ENCODE results near the gene CCDC91.

CCDC91 gene

DNA sequence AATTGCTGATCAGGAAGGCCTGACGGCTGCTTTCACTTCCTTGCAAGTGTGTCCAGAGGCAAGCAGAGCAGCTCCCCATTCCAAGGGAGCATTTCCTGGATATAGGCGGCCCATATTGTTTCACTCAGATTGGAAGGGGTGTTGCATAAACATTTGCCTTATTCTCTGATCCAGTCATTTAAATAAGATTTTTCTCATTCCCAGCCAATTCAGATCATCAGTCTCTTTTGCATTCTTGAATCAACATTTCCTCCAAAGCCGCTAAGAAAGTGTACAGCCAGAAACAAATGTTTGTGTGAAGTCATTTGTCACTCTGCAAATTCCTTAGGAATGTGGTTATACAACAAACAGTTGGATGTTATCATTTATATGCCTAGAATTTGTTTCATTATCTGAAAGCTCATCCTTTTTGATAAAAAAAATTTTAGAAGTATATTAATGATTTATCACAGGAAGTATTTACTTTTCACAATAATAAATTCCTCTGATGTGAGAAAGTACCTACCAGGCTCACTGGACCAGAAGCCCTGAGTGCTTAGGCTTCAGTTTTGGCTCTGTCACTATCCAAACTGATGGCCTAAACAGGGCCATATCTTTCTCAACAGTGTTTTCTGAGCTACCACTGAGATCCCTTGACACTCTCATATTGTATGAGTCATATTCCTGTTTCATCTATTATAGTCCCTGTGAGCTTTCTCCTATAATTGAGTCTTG lies 379.6 kb downstream of the CCDC91 start:
- Histone ChIP-seq H3K36me3 (ENCODE audit: insufficient read depth, low read length) (no peaks in the 10 kb centered on the region), H3K4me3 (no peak overlapping the region), H3K9ac (ENCODE audit: insufficient read length) (no peak overlapping the region), H3K27ac (peak overlapping the region; percentile 73), H3K9me3 (ENCODE audit: low read depth, low read length) (no peaks in the 10 kb centered on the region)
- DNase-seq (ENCODE audit: low read depth, low spot score): no peak
- no peak for TF ChIP-seq EZH2 (IDR thresholded peaks at IDR 0.05)
- no peak for TF ChIP-seq FOXP2 (optimal IDR thresholded peaks at IDR 0.05; ENCODE audit: control extremely low read depth, extremely low read length, insufficient read depth)
- no peak for TF ChIP-seq POLR2AphosphoS5 (IDR thresholded peaks at IDR 0.05; ENCODE audit: borderline replicate concordance, low read depth, low read length)

GRCh38 chr12:28570811-28571210 lies 380.6 kb downstream of the CCDC91 start:
- DNase-seq (ENCODE audit: low read depth, low spot score): no peak
- H3K27ac ChIP-seq: no peak overlapping the region
- TF ChIP-seq EZH2 (IDR thresholded peaks at IDR 0.05): no peak
- no peak for TF ChIP-seq POLR2AphosphoS5 (IDR thresholded peaks at IDR 0.05; ENCODE audit: borderline replicate concordance, low read depth, low read length)
- TF ChIP-seq FOXP2 (optimal IDR thresholded peaks at IDR 0.05; ENCODE audit: control extremely low read depth, extremely low read length, insufficient read depth): no peak

GRCh38 chr12:28574746-28575592 lies 384.7 kb downstream of the CCDC91 start:
- no peaks in the 10 kb centered on the region for H3K9me3 ChIP-seq (ENCODE audit: low read depth, low read length)
- no peak for TF ChIP-seq EZH2 (IDR thresholded peaks at IDR 0.05)
- TF ChIP-seq POLR2AphosphoS5 (IDR thresholded peaks at IDR 0.05; ENCODE audit: borderline replicate concordance, low read depth, low read length): no peak
- TF ChIP-seq FOXP2 (optimal IDR thresholded peaks at IDR 0.05; ENCODE audit: control extremely low read depth, extremely low read length, insufficient read depth): no peak
- no peak for DNase-seq (ENCODE audit: low read depth, low spot score)
- H3K4me3 ChIP-seq: no peak overlapping the region
- H3K36me3 ChIP-seq (ENCODE audit: insufficient read depth, low read length): no peaks in the 10 kb centered on the region
- no peak overlapping the region for H3K27ac ChIP-seq
- H3K9ac ChIP-seq (ENCODE audit: insufficient read length): no peak overlapping the region

More at GRCh38 chr12:28570811-28571210, 380.6 kb downstream of the CCDC91 start:
- no peak overlapping the region for H3K4me3 ChIP-seq
- H3K9me3 ChIP-seq (ENCODE audit: low read depth, low read length): no peaks in the 10 kb centered on the region
- H3K9ac ChIP-seq (ENCODE audit: insufficient read length): no peak overlapping the region
- H3K36me3 ChIP-seq (ENCODE audit: insufficient read depth, low read length): no peaks in the 10 kb centered on the region

GRCh38 chr12:28575593-28576205 lies 385.4 kb downstream of the CCDC91 start:
- H3K36me3 ChIP-seq (ENCODE audit: insufficient read depth, low read length): no peaks in the 10 kb centered on the region
- TF ChIP-seq POLR2AphosphoS5 (IDR thresholded peaks at IDR 0.05; ENCODE audit: borderline replicate concordance, low read depth, low read length): no peak
- no peak for TF ChIP-seq EZH2 (IDR thresholded peaks at IDR 0.05)
- TF ChIP-seq FOXP2 (optimal IDR thresholded peaks at IDR 0.05; ENCODE audit: control extremely low read depth, extremely low read length, insufficient read depth): no peak
- no peaks in the 10 kb centered on the region for H3K9me3 ChIP-seq (ENCODE audit: low read depth, low read length)
- DNase-seq (ENCODE audit: low read depth, low spot score): no peak
- no peak overlapping the region for H3K4me3 ChIP-seq
- H3K27ac ChIP-seq: no peak overlapping the region
- no peak overlapping the region for H3K9ac ChIP-seq (ENCODE audit: insufficient read length)

- Histone ChIP-seq H3K27ac (no peak overlapping the region), H3K9me3 (ENCODE audit: low read depth, low read length) (no peaks in the 10 kb centered on the region), H3K9ac (ENCODE audit: insufficient read length) (no peak overlapping the region), H3K36me3 (ENCODE audit: insufficient read depth, low read length) (no peaks in the 10 kb centered on the region), H3K4me3 (no peak overlapping the region)
- no peak for TF ChIP-seq EZH2 (IDR thresholded peaks at IDR 0.05)
- TF ChIP-seq POLR2AphosphoS5 (IDR thresholded peaks at IDR 0.05; ENCODE audit: borderline replicate concordance, low read depth, low read length): no peak
- TF ChIP-seq FOXP2 (optimal IDR thresholded peaks at IDR 0.05; ENCODE audit: control extremely low read depth, extremely low read length, insufficient read depth): no peak
- no peak for DNase-seq (ENCODE audit: low read depth, low spot score)
Measured at GRCh38 chr12:28578361-28578760, 388.1 kb downstream of the CCDC91 start.

GRCh38 chr12:28578833-28579252 lies 388.6 kb downstream of the CCDC91 start:
- Histone ChIP-seq H3K36me3 (ENCODE audit: insufficient read depth, low read length) (no peaks in the 10 kb centered on the region), H3K9ac (ENCODE audit: insufficient read length) (no peak overlapping the region), H3K4me3 (no peak overlapping the region), H3K9me3 (ENCODE audit: low read depth, low read length) (no peaks in the 10 kb centered on the region), H3K27ac (no peak overlapping the region)
- TF ChIP-seq FOXP2 (optimal IDR thresholded peaks at IDR 0.05; ENCODE audit: control extremely low read depth, extremely low read length, insufficient read depth) (no peak), POLR2AphosphoS5 (IDR thresholded peaks at IDR 0.05; ENCODE audit: borderline replicate concordance, low read depth, low read length) (no peak), EZH2 (IDR thresholded peaks at IDR 0.05) (no peak)
- DNase-seq (ENCODE audit: low read depth, low spot score): no peak

GRCh38 chr12:28582672-28583376 lies 392.6 kb downstream of the CCDC91 start:
- DNase-seq (ENCODE audit: low read depth, low spot score): no peak
- no peaks in the 10 kb centered on the region for H3K36me3 ChIP-seq (ENCODE audit: insufficient read depth, low read length)
- H3K27ac ChIP-seq: no peak overlapping the region
- TF ChIP-seq POLR2AphosphoS5 (IDR thresholded peaks at IDR 0.05; ENCODE audit: borderline replicate concordance, low read depth, low read length) (no peak), FOXP2 (optimal IDR thresholded peaks at IDR 0.05; ENCODE audit: control extremely low read depth, extremely low read length, insufficient read depth) (no peak), EZH2 (IDR thresholded peaks at IDR 0.05) (no peak)
- no peak overlapping the region for H3K4me3 ChIP-seq
- H3K9ac ChIP-seq (ENCODE audit: insufficient read length): no peak overlapping the region
- H3K9me3 ChIP-seq (ENCODE audit: low read depth, low read length): no peaks in the 10 kb centered on the region
